Neural cell (in vitro differentiated cells): ENCODE data around the gene ENKD1. TPM values are rescaled to one million over a fixed set of nuclear protein-coding genes. Genes with fewer than 3 reads are reported as not detected.

ENCODE experiments used
- H2AFZ ChIP-seq: fragments of 200-600, 300-800 bp; sonication (generic), shearing (Covaris generic); 2 replicates; pipeline ENCODE4 v1.6.0; 2014; ENCODE audit warnings: low read depth, mild to moderate bottlenecking, antibody characterized with exemption, low read length, moderate library complexity
- H3F3A ChIP-seq: fragments of 200-600 bp; shearing (Covaris generic); 2 replicates; pipeline ENCODE4 v1.6.1; 2016; ENCODE audit warnings: mild to moderate bottlenecking, moderate library complexity, mixed read lengths, antibody characterized with exemption, low read length; ENCODE audit not compliant: insufficient read depth, poor library complexity, severe bottlenecking
- H3K27ac ChIP-seq: fragments of 200-600, 300-800 bp; sonication (generic), shearing (Covaris generic); 2 replicates; pipeline ENCODE4 v1.5.1; 2014; ENCODE audit warnings: mild to moderate bottlenecking, low read length, moderate library complexity
- H3K27me3 ChIP-seq: fragments of 300-800, 200-600 bp; sonication (generic), shearing (Covaris generic); 2 replicates; pipeline ENCODE4 v1.6.0; 2014; ENCODE audit warnings: mild to moderate bottlenecking, low read depth, low read length, moderate library complexity; ENCODE audit not compliant: insufficient read depth
- H3K36me3 ChIP-seq: fragments of 300-800, 200-600 bp; sonication (generic), shearing (Covaris generic); 2 replicates; pipeline ENCODE4 v1.5.1; 2014; ENCODE audit warnings: mild to moderate bottlenecking, antibody characterized with exemption, low read length, moderate library complexity; ENCODE audit not compliant: insufficient read depth
- H3K4me2 ChIP-seq: fragments of 300-800, 200-600 bp; sonication (generic), shearing (Covaris generic); 2 replicates; pipeline ENCODE4 v1.6.0; 2014; ENCODE audit warnings: mild to moderate bottlenecking, low read length
- H3K4me3 ChIP-seq: fragments of 300-800, 200-600 bp; sonication (generic), shearing (Covaris generic); 2 replicates; pipeline ENCODE4 v1.5.1; 2014; ENCODE audit warnings: mild to moderate bottlenecking, low read length, moderate library complexity
- H3K79me2 ChIP-seq: fragments of 200-600 bp; shearing (Covaris generic); replicated peaks from 2 replicates; pipeline ENCODE4 v1.6.0; 2014; ENCODE audit warnings: mild to moderate bottlenecking, low read length, moderate library complexity; ENCODE audit not compliant: insufficient read depth
- H3K9ac ChIP-seq: fragments of 300-800, 200-600 bp; sonication (generic), shearing (Covaris generic); 2 replicates; pipeline ENCODE4 v1.6.1; 2016; ENCODE audit warnings: mild to moderate bottlenecking, low read length, mixed read lengths
- H3K9me2 ChIP-seq: fragments of 200-600 bp; shearing (Covaris generic); 2 replicates; pipeline ENCODE4 v1.6.1; 2016; ENCODE audit warnings: mild to moderate bottlenecking, low read length, mixed read lengths; ENCODE audit not compliant: insufficient read depth
- H3K9me3 ChIP-seq: fragments of 200-600, 300-800 bp; sonication (generic), shearing (Covaris generic); 2 replicates; pipeline ENCODE4 v1.6.1; 2016; ENCODE audit warnings: mild to moderate bottlenecking, mixed run types, low read length, moderate library complexity, mixed read lengths
- H4K20me1 ChIP-seq: fragments of 200-600 bp; shearing (Covaris generic); 2 replicates; pipeline ENCODE4 v1.6.1; 2016; ENCODE audit warnings: mild to moderate bottlenecking, mixed run types; ENCODE audit not compliant: insufficient read depth
- EP300 ChIP-seq: fragments of 450-650 bp; conservative IDR thresholded peaks from 2 replicates; pipeline ENCODE4 v1.6.1; 2014; ENCODE audit warnings: antibody characterized with exemption, mild to moderate bottlenecking, moderate library complexity; ENCODE audit not compliant: poor library complexity, severe bottlenecking
- EZH2 ChIP-seq: fragments of 200-600, 300-800 bp; shearing (Covaris generic), sonication (generic); IDR thresholded peaks from 2 replicates; pipeline ENCODE4 v1.6.1; 2014; ENCODE audit warnings: antibody characterized with exemption, low read length, borderline replicate concordance, mild to moderate bottlenecking; ENCODE audit not compliant: insufficient read depth, poor library complexity, severe bottlenecking
- MXI1 ChIP-seq: fragments of 450-650 bp; conservative IDR thresholded peaks from 2 replicates; pipeline ENCODE4 v1.6.1; 2014; ENCODE audit warnings: antibody characterized with exemption, mild to moderate bottlenecking; ENCODE audit not compliant: poor library complexity, severe bottlenecking
- POLR2AphosphoS5 ChIP-seq: IDR thresholded peaks from 2 replicates; pipeline ENCODE4 v1.6.1; 2012
- RAD21 ChIP-seq: fragments of 450-650 bp; conservative IDR thresholded peaks from 2 replicates; pipeline ENCODE4 v1.6.1; 2014; ENCODE audit warnings: antibody characterized with exemption, mild to moderate bottlenecking, moderate library complexity
- SMC3 ChIP-seq: fragments of 450-650 bp; conservative IDR thresholded peaks from 2 replicates; pipeline ENCODE4 v1.6.1; 2014; ENCODE audit warnings: antibody characterized with exemption, mild to moderate bottlenecking, moderate library complexity; ENCODE audit not compliant: poor library complexity
- TAF1 ChIP-seq: IDR thresholded peaks from 2 replicates; pipeline ENCODE4 v1.6.1; 2012; ENCODE audit warnings: low read depth
- polyA plus RNA-seq: library from polyadenylated mRNA; depleted of rRNA; stranded (reverse); fragments of >200 nt; gene quantifications from 2 replicates; pipeline ENCODE4 v1.2.3, GENCODE V29; 2014
- TF ChIP-seq, protein P1 (sequence below): fragments of 450-650 bp; IDR thresholded peaks from 2 replicates; pipeline ENCODE4 v1.5.1; 2014; ENCODE audit warnings: antibody characterized with exemption, mild to moderate bottlenecking, moderate library complexity; ENCODE audit not compliant: poor library complexity, severe bottlenecking
- TF ChIP-seq, protein P2 (sequence below): IDR thresholded peaks from 2 replicates; pipeline ENCODE4 v1.6.1; 2012; ENCODE audit warnings: borderline replicate concordance

Gene ENKD1
- polyA plus RNA-seq, 1 donor from 2014 or later = 36.6 TPM

DNA sequence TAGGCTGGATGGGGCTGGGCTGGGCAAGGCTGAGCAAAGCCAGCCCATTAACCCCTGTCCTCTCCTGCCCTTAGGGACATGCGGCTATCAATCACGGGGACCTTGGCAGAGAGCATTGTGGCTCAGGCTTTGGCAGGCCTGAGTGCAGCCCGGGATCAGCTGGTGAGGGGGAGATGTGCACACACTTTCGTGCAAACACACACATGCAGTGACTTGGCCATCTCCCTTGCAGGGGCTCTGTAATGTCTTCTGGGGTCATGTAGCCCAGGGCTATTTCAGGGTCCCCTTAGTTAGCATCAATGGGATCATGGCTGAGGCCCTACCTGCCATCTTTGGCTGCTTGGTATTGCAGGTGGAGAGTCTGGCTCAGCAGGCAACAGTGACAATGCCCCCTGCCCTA is 14.7 kb downstream of the ENKD1 start:
- H3K9me3 ChIP-seq = no peaks in the 10 kb centered on the region
- no peak for TF ChIP-seq SMC3
- no peak for TF ChIP-seq TAF1
- no peak for TF ChIP-seq EP300
- no peak for TF ChIP-seq EZH2
- no peak for TF ChIP-seq POLR2AphosphoS5
- TF ChIP-seq RAD21 = no peak
- TF ChIP-seq, protein P1, sequence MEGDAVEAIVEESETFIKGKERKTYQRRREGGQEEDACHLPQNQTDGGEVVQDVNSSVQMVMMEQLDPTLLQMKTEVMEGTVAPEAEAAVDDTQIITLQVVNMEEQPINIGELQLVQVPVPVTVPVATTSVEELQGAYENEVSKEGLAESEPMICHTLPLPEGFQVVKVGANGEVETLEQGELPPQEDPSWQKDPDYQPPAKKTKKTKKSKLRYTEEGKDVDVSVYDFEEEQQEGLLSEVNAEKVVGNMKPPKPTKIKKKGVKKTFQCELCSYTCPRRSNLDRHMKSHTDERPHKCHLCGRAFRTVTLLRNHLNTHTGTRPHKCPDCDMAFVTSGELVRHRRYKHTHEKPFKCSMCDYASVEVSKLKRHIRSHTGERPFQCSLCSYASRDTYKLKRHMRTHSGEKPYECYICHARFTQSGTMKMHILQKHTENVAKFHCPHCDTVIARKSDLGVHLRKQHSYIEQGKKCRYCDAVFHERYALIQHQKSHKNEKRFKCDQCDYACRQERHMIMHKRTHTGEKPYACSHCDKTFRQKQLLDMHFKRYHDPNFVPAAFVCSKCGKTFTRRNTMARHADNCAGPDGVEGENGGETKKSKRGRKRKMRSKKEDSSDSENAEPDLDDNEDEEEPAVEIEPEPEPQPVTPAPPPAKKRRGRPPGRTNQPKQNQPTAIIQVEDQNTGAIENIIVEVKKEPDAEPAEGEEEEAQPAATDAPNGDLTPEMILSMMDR = no peak
- TF ChIP-seq, protein P2, sequence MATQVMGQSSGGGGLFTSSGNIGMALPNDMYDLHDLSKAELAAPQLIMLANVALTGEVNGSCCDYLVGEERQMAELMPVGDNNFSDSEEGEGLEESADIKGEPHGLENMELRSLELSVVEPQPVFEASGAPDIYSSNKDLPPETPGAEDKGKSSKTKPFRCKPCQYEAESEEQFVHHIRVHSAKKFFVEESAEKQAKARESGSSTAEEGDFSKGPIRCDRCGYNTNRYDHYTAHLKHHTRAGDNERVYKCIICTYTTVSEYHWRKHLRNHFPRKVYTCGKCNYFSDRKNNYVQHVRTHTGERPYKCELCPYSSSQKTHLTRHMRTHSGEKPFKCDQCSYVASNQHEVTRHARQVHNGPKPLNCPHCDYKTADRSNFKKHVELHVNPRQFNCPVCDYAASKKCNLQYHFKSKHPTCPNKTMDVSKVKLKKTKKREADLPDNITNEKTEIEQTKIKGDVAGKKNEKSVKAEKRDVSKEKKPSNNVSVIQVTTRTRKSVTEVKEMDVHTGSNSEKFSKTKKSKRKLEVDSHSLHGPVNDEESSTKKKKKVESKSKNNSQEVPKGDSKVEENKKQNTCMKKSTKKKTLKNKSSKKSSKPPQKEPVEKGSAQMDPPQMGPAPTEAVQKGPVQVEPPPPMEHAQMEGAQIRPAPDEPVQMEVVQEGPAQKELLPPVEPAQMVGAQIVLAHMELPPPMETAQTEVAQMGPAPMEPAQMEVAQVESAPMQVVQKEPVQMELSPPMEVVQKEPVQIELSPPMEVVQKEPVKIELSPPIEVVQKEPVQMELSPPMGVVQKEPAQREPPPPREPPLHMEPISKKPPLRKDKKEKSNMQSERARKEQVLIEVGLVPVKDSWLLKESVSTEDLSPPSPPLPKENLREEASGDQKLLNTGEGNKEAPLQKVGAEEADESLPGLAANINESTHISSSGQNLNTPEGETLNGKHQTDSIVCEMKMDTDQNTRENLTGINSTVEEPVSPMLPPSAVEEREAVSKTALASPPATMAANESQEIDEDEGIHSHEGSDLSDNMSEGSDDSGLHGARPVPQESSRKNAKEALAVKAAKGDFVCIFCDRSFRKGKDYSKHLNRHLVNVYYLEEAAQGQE = no peak
- TF ChIP-seq MXI1 = no peak
- H3K27ac ChIP-seq = no peak overlapping the region
- no peak overlapping the region for H3K4me2 ChIP-seq
- no peaks in the 10 kb centered on the region for H4K20me1 ChIP-seq
- H3K36me3 ChIP-seq = no peaks in the 10 kb centered on the region
- H3K4me3 ChIP-seq = no peak overlapping the region
- H2AFZ ChIP-seq = no peak overlapping the region
- H3K9me2 ChIP-seq = no peaks in the 10 kb centered on the region
- no peaks in the 10 kb centered on the region for H3K79me2 ChIP-seq
- H3K27me3 ChIP-seq = peaks cover 35% of the 10 kb centered on the region
- H3K9ac ChIP-seq = no peak overlapping the region
- no peaks in the 10 kb centered on the region for H3F3A ChIP-seq

DNA sequence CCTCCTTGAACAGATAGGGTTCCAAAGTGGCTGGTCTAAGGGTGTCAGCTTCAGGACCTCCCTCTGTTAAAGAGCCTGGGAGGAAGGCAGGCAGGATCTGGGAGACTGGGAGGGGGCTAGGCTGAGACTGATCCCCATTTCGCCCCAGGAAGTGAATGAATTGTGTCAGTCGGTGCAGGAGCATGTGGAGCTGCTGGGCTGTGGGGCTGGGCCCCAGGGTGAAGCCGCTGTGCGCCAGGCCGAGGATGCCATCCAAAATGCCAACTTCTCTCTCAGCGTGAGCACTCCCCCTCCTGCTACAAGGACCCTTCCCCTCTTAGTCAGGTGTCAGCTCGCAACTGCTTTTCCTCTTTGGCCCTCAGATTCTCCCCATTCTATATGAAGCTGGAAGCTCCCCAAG is 15.5 kb downstream of the ENKD1 start:
- Histone ChIP-seq H3K4me3 (no peak overlapping the region), H3K9ac (no peak overlapping the region), H3K27ac (no peak overlapping the region), H3K9me3 (no peaks in the 10 kb centered on the region), H2AFZ (no peak overlapping the region), H3K27me3 (peaks cover 41% of the 10 kb centered on the region), H3K79me2 (no peaks in the 10 kb centered on the region), H3K9me2 (no peaks in the 10 kb centered on the region), H4K20me1 (no peaks in the 10 kb centered on the region), H3K4me2 (no peak overlapping the region), H3F3A (no peaks in the 10 kb centered on the region), H3K36me3 (no peaks in the 10 kb centered on the region)
- no peak for TF ChIP-seq SMC3
- TF ChIP-seq, protein P1 = no peak
- no peak for TF ChIP-seq RAD21
- TF ChIP-seq POLR2AphosphoS5 = no peak
- TF ChIP-seq EZH2 = no peak
- TF ChIP-seq, protein P2 = no peak
- no peak for TF ChIP-seq MXI1
- no peak for TF ChIP-seq EP300
- TF ChIP-seq TAF1 = no peak
